Right hindlimb (tissue), 1 donor: Measurements from ENCODE around the gene CD8A.

Experiments used
- DNase-seq: peaks from one replicate; pipeline ENCODE4 v3.0.0-alpha.2; 2018

Gene CD8A

GRCh38 chr2:86808315-86809161 is 17.8 kb upstream of the CD8A start:
- peak; percentile 91 for DNase-seq

DNA sequence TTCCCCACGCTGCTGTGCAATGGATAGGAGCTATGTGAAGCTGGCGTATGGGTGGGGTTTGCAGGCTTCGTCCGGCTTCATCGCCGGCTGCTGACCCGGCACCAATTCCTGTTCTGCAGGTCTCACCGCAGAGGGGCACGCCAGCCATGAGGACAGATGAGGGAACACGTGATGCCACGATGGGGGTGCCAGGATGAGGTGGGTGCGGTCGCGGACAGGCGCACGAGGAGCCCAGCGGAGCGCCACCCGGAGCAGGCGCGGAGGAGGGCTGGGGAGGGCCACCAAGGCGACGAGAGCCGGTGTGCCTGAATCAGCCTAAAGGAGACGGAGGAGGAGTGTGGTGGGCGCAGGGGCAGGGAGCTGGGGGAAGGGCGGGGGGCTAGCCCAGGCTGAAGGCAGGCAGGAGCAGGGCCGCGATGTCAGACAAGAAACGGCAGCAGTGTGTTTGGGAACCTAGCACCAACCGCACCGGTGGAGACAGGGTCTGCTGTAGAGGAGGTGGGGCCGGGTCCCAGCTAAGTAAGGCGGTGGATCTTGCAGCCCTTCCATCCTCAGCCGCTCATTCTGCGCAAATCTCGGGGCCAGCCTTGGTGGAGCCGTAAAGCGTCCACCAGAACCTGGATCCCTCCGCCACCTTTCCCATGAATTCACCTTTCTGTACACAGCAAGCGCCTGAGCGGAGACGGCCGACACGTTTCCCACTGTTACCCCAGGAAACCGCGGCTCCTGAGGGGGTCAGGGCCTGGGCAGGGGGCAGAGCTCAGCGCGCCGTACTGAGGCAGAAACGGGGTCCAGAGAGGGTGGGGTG is 17.0 kb upstream of the CD8A start:
- peak; percentile 56 for DNase-seq

- no peak for DNase-seq
These were observed 16.4 kb upstream of the CD8A start for GRCh38 chr2:86807133-86807467.

DNA sequence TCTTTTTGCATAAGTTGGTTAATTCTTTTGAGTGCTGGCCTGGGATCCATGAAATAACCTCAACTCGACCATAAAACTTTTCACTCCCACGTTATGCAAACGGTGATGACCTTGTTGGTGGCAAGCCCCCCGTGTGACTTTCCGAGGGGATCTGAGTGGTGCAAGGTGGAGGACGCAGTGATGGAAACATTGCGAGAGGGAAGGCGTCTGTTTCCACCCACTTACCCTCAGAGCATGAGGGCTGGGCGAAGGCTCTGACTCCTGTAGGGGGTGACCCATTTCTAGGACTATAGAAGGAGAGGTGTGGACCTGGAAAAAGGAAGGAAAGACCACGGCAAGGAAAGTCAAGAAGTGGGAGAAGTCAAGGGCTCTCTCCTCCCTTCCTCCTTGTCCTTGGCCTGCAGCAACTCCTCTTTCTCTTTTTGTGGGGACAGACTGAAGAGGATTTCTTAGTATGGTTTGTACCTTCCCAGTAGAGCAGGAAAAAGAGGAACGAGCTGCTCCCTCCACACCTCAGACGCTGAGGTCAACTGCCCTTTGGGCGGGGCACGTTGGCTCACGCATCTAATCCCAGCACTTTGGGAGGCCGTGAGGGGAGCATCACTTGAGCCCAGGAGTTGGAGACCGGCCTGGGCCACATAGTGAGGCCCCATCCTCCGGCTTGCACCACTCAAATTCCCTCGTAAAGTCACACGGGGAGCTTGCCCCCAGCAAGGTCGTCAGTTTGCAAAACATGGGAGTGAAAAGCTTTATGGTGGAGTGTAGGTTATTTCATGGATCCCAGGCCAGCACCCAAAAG is 15.5 kb upstream of the CD8A start:
- no peak for DNase-seq

DNA sequence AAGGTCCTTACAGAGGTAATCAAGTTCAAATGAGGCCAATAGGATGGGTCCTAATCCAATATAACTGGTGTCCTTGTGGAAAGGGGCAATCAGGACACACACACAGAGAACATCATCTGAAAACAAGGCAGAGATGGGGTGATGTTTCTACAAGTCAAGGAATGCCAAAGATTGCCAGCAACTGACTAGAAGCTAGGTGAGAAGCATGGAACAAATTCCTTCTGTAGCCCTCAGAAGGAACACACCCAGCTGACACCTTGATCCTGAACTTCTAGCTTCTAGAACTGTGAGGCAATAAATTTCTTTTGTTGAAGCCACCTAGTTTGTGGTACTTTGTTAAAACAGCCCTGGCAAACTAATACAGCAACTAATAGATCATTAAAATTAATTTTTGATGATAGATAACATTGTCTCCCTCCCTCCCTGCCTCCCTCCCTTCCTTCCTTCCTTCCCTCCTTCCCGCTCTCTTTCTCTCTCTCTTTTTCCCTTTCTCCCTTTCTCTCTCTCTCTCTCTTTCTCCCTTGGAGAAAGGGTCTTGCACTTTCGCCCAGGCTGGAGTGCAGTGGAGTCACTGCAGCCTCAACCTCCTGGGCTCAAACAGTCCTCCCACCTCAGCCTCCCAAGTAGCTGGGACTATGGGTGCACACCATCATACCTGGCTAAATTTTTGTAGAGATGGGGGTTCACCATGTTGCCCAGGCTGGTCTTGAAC is 10.3 kb upstream of the CD8A start:
- DNase-seq = no peak

GRCh38 chr2:86794861-86795260 is 4.1 kb upstream of the CD8A start:
- DNase-seq = no peak

DNA sequence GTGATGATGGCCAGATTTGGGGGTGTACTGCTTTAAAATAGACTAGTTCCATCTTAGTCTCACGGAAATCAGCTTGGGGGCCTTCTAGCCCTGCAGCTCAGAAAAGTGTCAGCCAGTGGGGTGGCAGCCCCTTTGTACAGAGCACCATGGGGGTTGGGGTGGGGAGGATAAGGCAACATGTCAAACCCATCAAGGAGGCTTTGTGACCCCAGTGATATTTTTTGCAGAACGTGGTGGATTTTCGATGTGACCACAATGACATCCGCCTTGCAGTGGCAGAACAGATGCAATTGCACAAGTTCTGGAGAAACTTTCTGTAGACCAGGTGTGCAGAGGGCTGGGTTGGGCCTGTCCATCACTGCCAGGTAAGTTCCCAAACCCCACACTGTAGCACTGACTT is 3.0 kb upstream of the CD8A start:
- DNase-seq = no peak

DNA sequence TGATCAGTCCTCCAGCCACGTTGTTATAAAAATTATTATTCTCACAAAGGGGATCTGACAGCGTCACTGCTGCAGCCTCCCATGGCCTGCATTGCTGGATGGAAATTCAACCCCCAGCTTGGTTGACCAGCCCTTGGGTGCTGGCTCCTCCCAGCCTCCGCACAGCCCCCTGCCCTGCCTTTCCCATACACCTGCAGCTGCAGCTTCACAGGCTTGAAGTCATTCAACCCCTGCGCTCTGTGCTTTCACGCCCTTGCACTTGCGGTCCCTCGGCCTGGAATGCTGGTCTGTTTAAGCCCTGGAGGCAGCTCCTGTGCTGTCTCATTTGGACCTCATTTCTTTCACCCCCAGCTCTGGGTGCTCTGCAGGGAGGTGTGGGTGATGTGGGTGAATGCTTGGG is 860 bp upstream of the CD8A start:
- no peak for DNase-seq

GRCh38 chr2:86790134-86790675 is 508 bp downstream of the CD8A start:
- DNase-seq = no peak

DNA sequence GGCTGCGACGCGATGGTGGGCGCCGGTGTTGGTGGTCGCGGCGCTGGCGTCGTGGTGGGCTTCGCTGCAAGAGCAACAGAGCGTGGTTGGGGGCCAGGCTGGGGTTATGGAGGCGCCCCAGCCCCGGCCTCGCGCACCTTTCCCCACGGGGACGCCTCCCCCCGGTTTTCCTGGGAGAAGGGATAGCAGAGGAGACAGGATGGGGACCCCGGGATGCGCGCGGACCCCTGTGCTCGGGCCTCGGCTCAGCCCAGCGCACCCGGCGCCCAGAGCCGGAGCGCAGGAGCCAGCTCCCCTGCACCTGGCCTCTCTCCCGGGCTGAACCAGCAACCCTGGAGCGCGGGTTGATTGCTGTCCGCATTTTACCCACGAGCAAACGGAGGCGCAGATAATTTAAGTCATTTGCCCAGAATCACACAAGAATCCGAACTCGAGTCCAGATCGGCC is 1.0 kb downstream of the CD8A start:
- DNase-seq = no peak

DNA sequence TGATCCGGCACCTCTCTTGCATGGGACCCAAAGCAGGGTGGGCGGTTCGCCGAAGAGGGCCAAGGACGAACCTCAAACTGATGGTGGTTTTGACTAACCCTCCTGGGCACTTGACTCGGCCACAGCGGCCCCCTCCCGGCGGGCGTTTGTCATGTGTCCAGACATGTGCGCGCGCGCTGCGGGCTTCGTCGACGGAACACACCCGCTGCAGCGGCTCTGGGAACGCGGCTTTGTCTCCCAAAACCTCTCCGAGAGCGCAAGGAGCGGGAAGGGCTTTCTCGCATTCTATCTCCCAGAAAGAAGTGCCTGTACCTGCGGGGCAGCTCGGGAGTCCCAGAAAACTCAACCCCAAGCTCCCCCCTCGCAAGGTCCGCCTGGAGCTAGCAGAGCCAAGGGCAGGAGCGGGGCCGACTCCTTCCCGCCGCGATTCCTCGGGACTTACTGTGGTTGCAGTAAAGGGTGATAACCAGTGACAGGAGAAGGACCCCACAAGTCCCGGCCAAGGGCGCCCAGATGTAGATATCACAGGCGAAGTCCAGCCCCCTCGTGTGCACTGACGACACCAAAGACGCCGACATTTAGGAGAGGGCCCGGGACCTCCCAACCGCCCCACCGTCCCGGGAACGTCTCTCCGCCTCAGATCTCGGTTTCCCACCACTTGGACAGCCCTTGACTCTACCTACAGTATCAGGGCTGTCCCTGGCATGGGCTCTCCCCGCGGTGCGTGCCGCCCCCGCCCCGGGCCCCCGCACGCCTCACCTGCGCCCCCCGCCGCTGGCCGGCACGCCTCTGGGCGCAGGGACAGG is 1.6 kb downstream of the CD8A start:
- DNase-seq = no peak

- DNase-seq = no peak
These were observed 2.5 kb downstream of the CD8A start for GRCh38 chr2:86788165-86788564.

DNA sequence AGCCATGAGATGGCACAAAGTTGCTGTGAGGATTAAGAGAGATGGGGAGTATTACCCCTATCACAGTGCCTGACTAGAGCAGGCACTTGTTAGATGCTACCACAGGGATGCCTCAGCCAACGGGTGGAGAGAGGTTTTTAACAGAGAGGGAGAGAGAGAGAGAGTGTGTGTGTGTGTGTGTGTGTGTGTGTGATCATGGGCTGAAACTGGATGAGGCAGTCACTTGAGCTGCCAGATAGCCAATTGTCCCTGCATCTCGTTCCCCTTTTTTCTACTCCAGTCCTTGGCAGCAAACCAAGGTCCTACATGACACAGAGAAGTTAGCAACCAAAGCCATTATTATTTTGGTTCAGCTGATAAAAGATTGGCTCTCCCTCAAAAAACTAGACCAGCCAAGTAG is 3.0 kb downstream of the CD8A start:
- peak; percentile 39 for DNase-seq

GRCh38 chr2:86786001-86786536 is 4.6 kb downstream of the CD8A start:
- DNase-seq = no peak

- DNase-seq = no peak
These were observed 5.3 kb downstream of the CD8A start for GRCh38 chr2:86785456-86785855.

GRCh38 chr2:86783615-86784339 is 6.9 kb downstream of the CD8A start:
- no peak for DNase-seq

GRCh38 chr2:86782748-86783147 is 8.0 kb downstream of the CD8A start:
- no peak for DNase-seq

DNA sequence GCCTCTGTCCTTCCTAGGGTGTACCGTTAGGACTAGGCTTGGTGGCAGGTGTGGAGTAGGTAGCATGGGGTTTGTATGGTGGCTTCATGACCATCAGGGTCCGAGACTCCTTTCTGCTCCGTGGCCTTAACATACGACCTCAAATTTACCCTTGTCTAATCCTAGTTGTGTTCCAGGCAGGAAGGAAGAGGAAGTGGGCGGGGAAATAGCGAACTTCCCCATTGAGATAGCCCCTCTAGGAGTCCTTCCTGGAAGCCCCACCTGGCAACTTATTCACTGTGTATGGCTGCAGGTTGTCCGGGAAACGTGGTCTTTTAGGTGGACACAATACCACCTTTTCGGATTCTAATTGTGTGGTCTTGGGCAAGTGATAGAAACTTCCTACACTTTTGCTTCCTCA is 9.3 kb downstream of the CD8A start:
- no peak for DNase-seq

DNA sequence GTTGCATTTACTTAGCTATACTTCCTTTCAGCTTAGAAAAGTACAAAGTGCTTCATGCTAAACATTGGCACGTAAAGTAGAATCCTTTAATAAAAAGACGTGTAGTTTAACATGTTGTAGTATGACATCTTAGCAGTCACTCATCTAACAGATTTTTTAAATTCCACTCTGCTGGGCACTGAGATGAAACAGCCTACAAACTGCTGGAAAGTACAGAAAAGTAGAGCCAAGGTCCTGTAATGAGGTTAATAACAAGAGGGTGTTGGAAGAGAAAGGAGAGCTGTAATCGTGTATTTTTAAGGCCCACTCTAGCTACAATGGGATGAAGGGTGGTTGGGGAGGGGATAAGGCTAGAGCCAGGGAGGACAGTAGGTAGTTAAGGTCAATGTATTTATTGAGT is 10.7 kb downstream of the CD8A start:
- no peak for DNase-seq

DNA sequence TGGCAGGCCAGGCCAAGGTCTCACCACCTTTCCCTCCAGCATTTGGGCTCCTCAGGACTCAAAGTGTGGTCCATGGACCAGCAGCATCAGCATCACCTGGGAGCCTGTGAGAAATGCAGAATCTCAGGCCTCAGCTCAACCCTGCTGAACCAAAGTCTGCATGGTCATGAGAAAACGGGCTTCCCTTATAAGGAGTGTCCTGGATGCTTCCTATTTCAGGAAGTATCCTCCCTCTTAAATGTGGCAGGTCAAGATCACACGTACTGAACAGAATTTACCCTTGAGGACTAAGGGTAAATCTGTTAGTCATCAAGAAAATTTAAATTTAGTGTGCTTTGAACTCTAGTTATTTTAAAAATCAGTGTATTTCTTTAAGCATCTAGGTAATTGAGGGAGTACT is 11.8 kb downstream of the CD8A start:
- DNase-seq = no peak

GRCh38 chr2:86776532-86776931 is 14.2 kb downstream of the CD8A start:
- no peak for DNase-seq
